CD4-positive, alpha-beta T cell treated with Interleukin-17A for 4 hours (primary cell): ENCODE data around the gene PCNX1.
"Not testable (repeated sequence)": the region's sequence is repeated elsewhere in the genome, so short reads cannot be mapped to it uniquely, and the experiment has no call there.

ENCODE experiments used
- DNase-seq: peaks from one replicate; pipeline ENCODE4 v3.0.0-alpha.2; 2020; ENCODE audit warnings: mixed read lengths

The PCNX1 gene

GRCh38 chr14:70917633-70918032 lies 10.4 kb downstream of the PCNX1 start:
- DNase-seq: no peak

- peak; percentile 62 for DNase-seq
Observed at GRCh38 chr14:70919774-70920173, 12.5 kb downstream of the PCNX1 start.

GRCh38 chr14:70920608-70921007 lies 13.3 kb downstream of the PCNX1 start:
- no peak for DNase-seq

GRCh38 chr14:70921669-70922068 lies 14.4 kb downstream of the PCNX1 start:
- DNase-seq: no peak

DNA sequence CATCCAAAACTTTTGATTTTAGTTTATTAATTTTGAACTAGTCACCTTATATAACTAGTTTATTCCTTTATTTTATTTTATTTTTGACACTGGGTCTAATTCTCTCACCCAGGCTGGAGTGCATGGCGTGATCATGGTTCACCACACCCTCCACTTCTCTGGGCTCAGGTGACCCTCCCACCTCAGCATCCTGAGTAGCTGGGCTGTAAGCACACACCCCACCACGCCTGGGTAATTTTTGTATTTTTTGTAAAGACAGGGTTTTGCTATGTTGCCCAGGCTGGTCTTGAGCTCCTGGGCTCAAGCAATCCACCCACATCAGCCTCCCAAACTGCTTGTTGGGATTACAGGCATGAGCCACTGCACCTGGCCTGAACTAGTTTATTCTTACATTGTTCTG lies 17.3 kb downstream of the PCNX1 start:
- DNase-seq: peak; percentile 33

- DNase-seq: no peak
Observed at GRCh38 chr14:70926235-70926830, 19.1 kb downstream of the PCNX1 start.

GRCh38 chr14:70931008-70931407 lies 23.7 kb downstream of the PCNX1 start:
- no peak for DNase-seq

DNA sequence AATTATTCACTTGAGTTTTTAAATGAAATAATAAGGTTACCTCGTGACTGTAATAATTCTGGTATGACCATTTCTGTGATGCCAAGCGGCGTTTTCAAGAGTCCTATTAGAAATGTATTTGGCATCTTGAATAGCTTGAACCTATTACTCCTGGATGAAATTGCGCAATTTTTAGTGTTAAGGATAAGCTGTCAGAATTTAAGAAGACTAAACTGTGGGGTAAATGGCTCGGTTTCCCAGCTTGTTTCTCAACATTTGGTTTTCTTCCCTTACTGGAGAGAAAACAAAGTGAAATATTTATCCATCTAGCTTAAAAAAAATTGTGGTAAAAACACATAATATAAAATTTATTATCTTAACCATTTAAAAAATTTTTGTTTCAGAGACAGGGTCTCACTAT lies 26.8 kb downstream of the PCNX1 start:
- DNase-seq: no peak

DNA sequence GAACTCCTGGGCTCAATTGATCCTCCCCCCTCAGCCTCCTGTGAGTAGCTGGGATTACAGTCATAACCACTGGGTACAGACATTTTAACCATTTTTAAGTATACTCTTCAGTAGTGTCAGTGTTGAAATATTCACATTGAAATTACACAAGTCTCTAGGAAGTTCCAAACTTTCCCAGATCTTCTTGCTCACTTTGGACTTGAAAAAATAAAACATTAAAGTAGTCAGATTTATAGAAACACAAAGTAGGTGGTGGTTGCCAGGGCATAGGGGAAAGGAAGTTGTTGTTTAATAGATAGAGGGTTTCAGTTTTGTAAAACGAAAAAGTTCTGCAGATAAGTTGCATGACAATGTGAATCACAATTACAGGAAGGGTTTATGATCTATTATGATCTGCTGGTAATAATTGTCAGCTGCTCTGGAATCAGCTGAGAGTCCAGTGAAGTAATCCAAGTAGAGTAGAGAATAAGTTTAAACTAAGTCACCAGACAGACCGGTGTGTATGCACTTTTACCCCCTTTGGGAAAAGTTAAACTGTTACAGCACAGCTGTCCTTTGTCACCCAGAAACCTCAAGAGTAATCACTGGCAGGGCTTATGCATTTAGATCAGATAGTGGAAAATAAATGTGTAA lies 27.4 kb downstream of the PCNX1 start:
- no peak for DNase-seq

DNA sequence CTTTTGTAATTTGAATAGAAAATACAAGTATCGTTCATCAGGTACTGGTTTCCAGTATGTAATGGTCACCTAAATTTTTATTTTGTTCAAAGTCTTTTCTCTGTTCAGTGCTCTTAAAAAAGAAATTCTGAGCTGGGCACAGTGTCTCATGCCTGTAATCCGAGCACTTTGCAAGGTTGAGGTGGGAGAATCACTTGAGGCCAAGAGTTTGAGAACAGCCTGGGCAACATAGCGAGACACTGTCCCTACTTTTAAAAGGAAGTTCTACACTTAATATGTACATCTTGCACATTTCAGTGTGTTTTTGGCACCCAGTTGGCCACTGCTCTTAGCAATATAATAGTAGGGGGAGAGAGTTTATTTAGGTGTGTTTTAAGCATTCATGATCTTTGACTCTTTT lies 27.9 kb downstream of the PCNX1 start:
- no peak for DNase-seq

DNA sequence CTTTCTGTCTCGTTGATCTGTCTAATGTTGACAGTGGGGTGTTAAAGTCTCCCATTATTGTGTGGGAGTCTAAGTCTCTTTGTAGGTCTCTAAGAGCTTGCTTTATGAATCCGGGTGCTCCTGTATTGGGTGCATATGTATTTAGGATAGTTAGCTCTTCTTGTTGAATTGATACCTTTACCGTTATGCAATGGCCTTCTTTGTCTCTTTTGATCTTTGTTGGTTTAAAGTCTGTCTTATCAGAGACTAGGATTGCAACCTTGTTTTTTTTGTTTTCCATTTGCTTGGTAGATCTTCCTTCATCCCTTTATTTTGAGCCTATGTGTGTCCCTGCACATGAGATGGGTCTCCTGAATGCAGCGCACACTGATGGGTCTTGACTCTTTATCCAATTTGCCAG lies 32.4 kb downstream of the PCNX1 start:
- DNase-seq: not testable (repeated sequence)

- peak; percentile 70 for DNase-seq
Observed at GRCh38 chr14:70941637-70942341, 34.5 kb downstream of the PCNX1 start.

DNA sequence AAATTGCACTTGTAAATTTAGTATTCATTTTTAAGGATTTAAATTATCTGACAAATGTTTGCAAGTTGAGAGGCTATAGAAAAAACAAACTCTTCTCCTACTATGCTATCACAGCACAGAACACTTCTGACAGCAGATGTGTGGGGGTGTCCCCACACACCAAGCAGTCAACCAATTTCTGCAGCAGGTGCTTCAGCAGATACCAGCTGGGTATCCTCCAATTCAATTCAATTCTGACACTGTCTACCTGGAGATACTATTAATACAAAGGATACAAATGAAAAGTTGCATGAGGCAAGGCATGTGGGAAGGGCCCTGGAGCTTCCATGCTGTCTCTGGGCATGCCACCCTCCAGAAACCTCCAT lies 35.1 kb downstream of the PCNX1 start:
- no peak for DNase-seq

DNA sequence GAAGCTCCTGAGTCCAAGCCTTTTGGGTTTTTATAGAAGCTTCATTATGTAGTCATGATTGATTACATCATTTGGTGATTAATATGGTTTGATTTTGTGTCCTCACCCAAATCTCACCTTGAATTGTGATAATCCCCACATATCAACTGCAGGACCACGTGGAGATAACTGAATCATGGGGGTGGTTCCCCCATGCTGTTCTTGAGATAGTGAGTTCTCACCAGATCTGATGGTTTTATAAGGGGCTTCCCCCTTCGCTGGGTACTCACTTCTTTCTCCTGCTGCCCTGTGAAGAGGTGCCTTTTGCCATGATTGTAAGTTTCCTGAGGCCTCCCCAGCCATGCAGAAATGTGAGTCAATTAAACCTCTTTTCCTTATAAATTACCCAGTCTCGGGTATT lies 35.5 kb downstream of the PCNX1 start:
- DNase-seq: not testable (repeated sequence)

DNA sequence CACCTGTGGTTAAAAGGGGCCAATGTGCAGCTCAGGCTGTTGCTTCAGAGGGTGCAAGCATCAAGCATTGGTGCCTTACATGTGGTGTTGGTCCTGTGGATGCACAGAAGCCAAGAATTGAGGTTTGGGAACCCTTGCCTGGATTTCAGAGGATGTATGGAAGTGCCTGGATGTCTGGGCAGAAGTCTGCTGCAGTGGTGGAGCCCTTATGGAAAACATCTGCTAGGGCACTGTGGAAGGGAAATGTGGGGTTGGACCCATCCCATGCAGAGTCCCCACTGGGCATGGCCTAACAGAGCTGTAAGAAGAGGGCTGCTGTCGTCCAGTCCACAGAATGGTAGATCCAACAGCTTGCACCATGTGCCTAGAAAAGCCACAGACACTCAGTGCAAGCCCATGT lies 36.6 kb downstream of the PCNX1 start:
- no peak for DNase-seq

DNA sequence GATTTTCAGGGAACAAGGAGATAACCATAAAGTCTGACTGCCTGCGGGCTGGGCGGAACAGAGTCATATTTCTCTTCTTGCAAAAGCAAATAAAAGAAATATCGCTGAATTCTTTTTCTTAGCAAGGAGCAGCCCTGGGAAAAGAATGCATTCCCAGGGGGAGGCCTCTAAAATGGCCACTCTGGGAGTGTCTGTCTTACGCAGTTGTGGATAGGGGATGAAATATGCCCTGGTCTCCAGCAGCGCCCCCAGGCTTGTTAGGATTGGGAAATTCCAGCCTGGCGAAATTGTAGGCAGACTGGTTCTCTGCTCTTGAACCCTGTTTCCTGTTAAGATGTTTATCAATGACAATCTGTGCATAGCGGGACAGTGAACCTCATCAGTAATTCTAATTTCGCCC lies 40.5 kb downstream of the PCNX1 start:
- DNase-seq: no peak

DNA sequence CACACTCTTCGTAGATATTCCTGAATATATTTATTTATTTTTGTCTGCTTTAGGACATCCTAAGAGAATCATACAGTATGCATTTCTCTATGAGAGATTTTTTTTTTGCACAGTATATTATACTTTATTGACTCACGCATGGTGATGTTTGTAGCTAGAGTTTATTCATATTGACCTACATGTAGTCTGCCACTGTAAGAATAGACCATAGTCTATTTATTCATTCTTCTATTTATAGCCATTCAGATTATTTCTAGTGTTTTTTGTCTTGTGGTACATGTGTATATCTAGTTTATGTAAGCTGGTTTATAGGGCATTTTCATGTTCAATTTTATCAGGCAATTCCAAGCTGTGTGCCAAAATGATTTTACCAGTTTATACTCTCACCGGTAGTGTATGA lies 45.2 kb downstream of the PCNX1 start:
- no peak for DNase-seq

DNA sequence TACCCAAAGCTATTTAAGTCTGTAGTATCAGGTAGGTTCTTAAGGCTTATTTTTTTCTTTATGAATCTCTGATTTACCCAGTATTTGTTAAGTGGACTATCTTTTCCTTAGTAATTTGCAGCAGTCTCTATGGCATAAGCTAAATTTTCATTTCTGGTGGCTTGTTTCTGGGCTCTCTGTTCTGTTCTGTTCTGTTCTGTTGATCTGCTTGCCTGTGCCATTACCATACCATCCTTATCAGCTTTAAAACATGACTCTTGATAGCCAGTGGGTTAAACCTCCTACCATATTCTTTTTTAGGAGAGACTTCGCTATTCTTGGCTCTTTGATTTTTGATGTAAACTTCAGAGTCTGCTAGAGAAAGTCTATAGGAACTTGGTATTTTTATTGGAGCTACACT lies 46.8 kb downstream of the PCNX1 start:
- DNase-seq: no peak

- peak; percentile 65 for DNase-seq
Observed at GRCh38 chr14:70955543-70956480, 48.6 kb downstream of the PCNX1 start.

GRCh38 chr14:70956511-70956910 lies 49.3 kb downstream of the PCNX1 start:
- no peak for DNase-seq

- no peak for DNase-seq
Observed at GRCh38 chr14:70957710-70958109, 50.5 kb downstream of the PCNX1 start.

- no peak for DNase-seq
Observed at GRCh38 chr14:70962935-70963334, 55.7 kb downstream of the PCNX1 start.

- no peak for DNase-seq
Observed at GRCh38 chr14:70964492-70964891, 57.2 kb downstream of the PCNX1 start.
